Thoracic aorta (tissue), 2 donors: Measurements from ENCODE around the gene ASS1. TPM values are rescaled to one million over a fixed set of nuclear protein-coding genes. Genes with fewer than 3 reads are reported as not detected.

ENCODE experiments used
- ATAC-seq: fragments of 150-250 bp; one replicate; pipeline ENCODE4 v1.8.0; 2017; ENCODE audit warnings: low read depth; ENCODE audit not compliant: insufficient number of reproducible peaks, low FRiP score
- DNase-seq: peaks from one replicate; pipeline ENCODE4 v3.0.0-alpha.2; 2020; ENCODE audit warnings: low spot score
- H3K27ac ChIP-seq, 2 donors: fragments of 200-600 bp; sonication (generic); 1 replicate in 1 of 2; 2 replicates in 1 of 2; pipeline ENCODE4 v1.5.1; 2016; ENCODE audit warnings: mild to moderate bottlenecking in 2 of 2, moderate library complexity in 2 of 2
- H3K27me3 ChIP-seq: fragments of 200-600 bp; sonication (generic); replicated peaks from 2 replicates; pipeline ENCODE4 v1.6.0; 2016; ENCODE audit warnings: mild to moderate bottlenecking; ENCODE audit not compliant: insufficient read depth
- H3K36me3 ChIP-seq: fragments of 200-600 bp; sonication (generic); one replicate; pipeline ENCODE4 v1.5.1; 2016
- H3K4me1 ChIP-seq, 2 donors: fragments of 200-600 bp; sonication (generic); 1 replicate in 1 of 2; 2 replicates in 1 of 2; pipeline versions ENCODE4 v1.5.1 to v1.6.0; 2016; ENCODE audit warnings: low read depth in 2 of 2, mild to moderate bottlenecking in 1 of 2; ENCODE audit not compliant: control insufficient read depth in 1 of 2
- H3K4me3 ChIP-seq: fragments of 200-600 bp; sonication (generic); 2 replicates; pipeline ENCODE4 v1.5.1; 2016; ENCODE audit warnings: mild to moderate bottlenecking
- H3K9me3 ChIP-seq: fragments of 200-600 bp; sonication (generic); 2 replicates; pipeline ENCODE4 v1.5.1; 2016
- CTCF ChIP-seq: fragments of 200-600 bp; sonication (generic); IDR thresholded peaks from one replicate; pipeline ENCODE4 v1.5.1; 2019; ENCODE audit warnings: antibody characterized with exemption
- total RNA-seq, 2 donors: library from RNA; depleted of rRNA; stranded (reverse); fragments of >200 nt; gene quantifications; one replicate each; pipeline versions ENCODE4 v1.1.0 to v1.2.3, GENCODE V29; 2016

The ASS1 gene
- total RNA-seq, 2 donors from 2014 or later: 65.4 to 81.7 TPM

- Histone ChIP-seq H3K9me3 (no peaks in the 10 kb centered on the region), H3K4me3 (no peak overlapping the region), H3K27ac (no peak overlapping the region), H3K4me1 (peaks cover 0 to 8% of the 10 kb centered on the region in 2 donors), H3K27me3 (no peaks in the 10 kb centered on the region), H3K36me3 (no peaks in the 10 kb centered on the region)
- no peak for DNase-seq
- no peak for TF ChIP-seq CTCF
- ATAC-seq: no peak
Measured at GRCh38 chr9:130428086-130428665, 16.6 kb upstream of the ASS1 start.

GRCh38 chr9:130429381-130429780 is 15.4 kb upstream of the ASS1 start:
- no peak overlapping the region for H3K4me3 ChIP-seq
- TF ChIP-seq CTCF: no peak
- H3K36me3 ChIP-seq: no peaks in the 10 kb centered on the region
- H3K27ac ChIP-seq: no peak overlapping the region
- DNase-seq (no peak), ATAC-seq (no peak)
- peaks cover 0 to 14% of the 10 kb centered on the region in 2 donors for H3K4me1 ChIP-seq
- peaks cover 7% of the 10 kb centered on the region for H3K27me3 ChIP-seq
- H3K9me3 ChIP-seq: no peaks in the 10 kb centered on the region

- TF ChIP-seq CTCF: no peak
- Histone ChIP-seq H3K4me1 (peaks cover 0 to 14% of the 10 kb centered on the region in 2 donors), H3K36me3 (no peaks in the 10 kb centered on the region), H3K27ac (no peak overlapping the region), H3K4me3 (no peak overlapping the region), H3K9me3 (no peaks in the 10 kb centered on the region), H3K27me3 (peaks cover 7% of the 10 kb centered on the region)
- no peak for ATAC-seq
- DNase-seq: no peak
Measured at GRCh38 chr9:130429831-130430230, 14.9 kb upstream of the ASS1 start.

DNA sequence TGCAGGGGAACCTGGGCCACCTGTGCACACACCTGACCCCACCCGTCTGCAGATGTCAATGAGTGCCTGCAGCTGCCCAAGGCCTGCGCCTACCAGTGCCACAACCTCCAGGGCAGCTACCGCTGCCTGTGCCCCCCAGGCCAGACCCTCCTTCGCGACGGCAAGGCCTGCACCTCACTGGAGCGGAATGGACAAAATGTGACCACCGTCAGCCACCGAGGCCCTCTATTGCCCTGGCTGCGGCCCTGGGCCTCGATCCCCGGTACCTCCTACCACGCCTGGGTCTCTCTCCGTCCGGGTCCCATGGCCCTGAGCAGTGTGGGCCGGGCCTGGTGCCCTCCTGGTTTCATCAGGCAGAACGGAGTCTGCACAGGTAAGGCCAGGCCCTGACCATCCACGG is 14.5 kb upstream of the ASS1 start:
- H3K27me3 ChIP-seq: peaks cover 7% of the 10 kb centered on the region
- DNase-seq (no peak), ATAC-seq (no peak)
- no peaks in the 10 kb centered on the region for H3K9me3 ChIP-seq
- peaks cover 0 to 14% of the 10 kb centered on the region in 2 donors for H3K4me1 ChIP-seq
- H3K27ac ChIP-seq: no peak overlapping the region
- no peaks in the 10 kb centered on the region for H3K36me3 ChIP-seq
- TF ChIP-seq CTCF: no peak
- no peak overlapping the region for H3K4me3 ChIP-seq

DNA sequence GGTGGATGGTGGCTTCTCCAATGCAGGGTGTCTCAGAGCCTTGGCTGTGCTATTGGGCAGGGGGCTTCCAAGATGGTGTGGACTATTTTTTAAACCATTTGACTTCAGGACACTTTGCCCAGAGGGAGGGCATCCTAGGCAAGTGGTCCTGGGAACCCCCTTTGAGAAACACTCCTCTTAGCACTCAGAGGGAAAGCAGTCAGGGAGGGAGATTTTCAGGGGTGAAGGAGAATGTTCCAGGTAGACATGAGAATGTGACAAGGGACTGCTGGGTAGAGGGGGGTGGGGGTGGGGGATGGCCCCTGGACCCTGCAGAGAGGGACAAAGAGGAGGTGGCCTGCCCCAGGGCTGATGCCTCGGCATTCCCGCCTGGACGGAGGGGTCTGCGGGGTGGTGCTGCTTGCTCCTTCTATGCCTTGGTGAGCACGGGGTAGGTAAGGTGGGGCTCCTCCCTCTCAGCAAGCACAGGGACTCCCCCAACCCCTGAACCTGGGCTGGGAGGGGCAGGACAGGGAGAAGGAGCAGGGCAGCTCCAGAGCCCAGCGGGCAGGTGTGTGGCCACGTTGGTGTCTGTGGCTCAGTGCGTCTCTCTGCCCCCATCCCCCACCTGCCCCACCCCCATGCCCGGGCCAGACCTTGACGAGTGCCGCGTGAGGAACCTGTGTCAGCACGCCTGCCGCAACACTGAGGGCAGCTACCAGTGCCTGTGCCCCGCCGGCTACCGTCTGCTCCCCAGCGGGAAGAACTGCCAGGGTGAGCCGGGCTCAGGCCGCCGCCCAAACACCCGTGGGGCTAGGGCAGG is 13.8 kb upstream of the ASS1 start:
- H3K9me3 ChIP-seq: no peaks in the 10 kb centered on the region
- no peak for TF ChIP-seq CTCF
- H3K4me3 ChIP-seq: no peak overlapping the region
- H3K36me3 ChIP-seq: no peaks in the 10 kb centered on the region
- DNase-seq (no peak), ATAC-seq (no peak)
- H3K4me1 ChIP-seq: peaks cover 0 to 14% of the 10 kb centered on the region in 2 donors
- peaks cover 7% of the 10 kb centered on the region for H3K27me3 ChIP-seq
- H3K27ac ChIP-seq: no peak overlapping the region
